Mesothelial cell of epicardium (in vitro differentiated cells): ENCODE measurements around the gene USP32. TPM values are rescaled to one million over a fixed set of nuclear protein-coding genes. Genes with fewer than 3 reads are reported as not detected.
"Not testable (repeated sequence)": the region's sequence is repeated elsewhere in the genome, so short reads cannot be mapped to it uniquely, and the experiment has no call there.

Source experiments
- DNase-seq, 2 experiments: peaks; one replicate each; pipeline ENCODE4 v3.0.0; 2021; ENCODE audit warnings: low spot score in 2 of 2; ENCODE audit not compliant: unreplicated experiment in 2 of 2
- H3K27ac Mint-ChIP-seq: 2 replicates; pipeline ENCODE4 v1.8.0; 2021; ENCODE audit warnings: mixed read lengths
- H3K27me3 Mint-ChIP-seq: 2 replicates; pipeline ENCODE4 v1.8.0; 2021; ENCODE audit warnings: low read depth, mixed read lengths
- H3K36me3 Mint-ChIP-seq: 2 replicates; pipeline ENCODE4 v1.8.0; 2021; ENCODE audit warnings: mixed read lengths
- H3K4me1 Mint-ChIP-seq: 2 replicates; pipeline ENCODE4 v1.8.0; 2021; ENCODE audit warnings: mixed read lengths
- H3K4me3 Mint-ChIP-seq: 2 replicates; pipeline ENCODE4 v1.8.0; 2021; ENCODE audit warnings: mild to moderate bottlenecking, moderate library complexity, mixed read lengths
- H3K9me3 Mint-ChIP-seq: 2 replicates; pipeline ENCODE4 v1.8.0; 2021; ENCODE audit warnings: mixed read lengths
- CTCF ChIP-seq: fragments of 200-600 bp; sonication (generic); IDR thresholded peaks from one replicate; pipeline ENCODE4 v1.5.0; 2021; ENCODE audit warnings: antibody characterized with exemption; ENCODE audit not compliant: unreplicated experiment
- total RNA-seq: library from RNA; stranded (reverse); gene quantifications from 3 replicates; pipeline ENCODE4 v1.2.1, GENCODE V29; 2021

USP32 gene
- total RNA-seq, 1 donor from 2014 or later, result 48.4 TPM

- Mint-ChIP-seq H3K27me3 (no peaks in the 10 kb centered on the region), H3K27ac (no peak overlapping the region), H3K9me3 (no peaks in the 10 kb centered on the region), H3K4me1 (no peaks in the 10 kb centered on the region), H3K36me3 (peaks cover 15% of the 10 kb centered on the region), H3K4me3 (no peak overlapping the region)
- no peak for DNase-seq
- TF ChIP-seq CTCF, result no peak
These were observed 168.5 kb downstream of the USP32 start for GRCh38 chr17:60223456-60223855.

- not testable (repeated sequence) for H3K27ac Mint-ChIP-seq, H3K4me1 Mint-ChIP-seq, DNase-seq, H3K4me3 Mint-ChIP-seq, H3K27me3 Mint-ChIP-seq, H3K9me3 Mint-ChIP-seq
- H3K36me3 Mint-ChIP-seq, result peaks cover 16% of the 10 kb centered on the region
These were observed 173.2 kb downstream of the USP32 start for GRCh38 chr17:60218774-60219173.

- H3K4me3 Mint-ChIP-seq, H3K27ac Mint-ChIP-seq, H3K4me1 Mint-ChIP-seq, H3K36me3 Mint-ChIP-seq, DNase-seq, H3K9me3 Mint-ChIP-seq, H3K27me3 Mint-ChIP-seq: not testable (repeated sequence)
These were observed 176.0 kb downstream of the USP32 start for GRCh38 chr17:60215895-60216294.

- H3K4me1 Mint-ChIP-seq, DNase-seq, H3K4me3 Mint-ChIP-seq, H3K27me3 Mint-ChIP-seq, H3K36me3 Mint-ChIP-seq, H3K9me3 Mint-ChIP-seq: not testable (repeated sequence)
- H3K27ac Mint-ChIP-seq, result peak overlapping the region; percentile 43
These were observed 180.7 kb downstream of the USP32 start for GRCh38 chr17:60211282-60211681.

GRCh38 chr17:60208302-60208701 is 183.6 kb downstream of the USP32 start:
- not testable (repeated sequence) for H3K9me3 Mint-ChIP-seq, DNase-seq, H3K4me3 Mint-ChIP-seq, H3K27me3 Mint-ChIP-seq, H3K4me1 Mint-ChIP-seq, H3K27ac Mint-ChIP-seq, H3K36me3 Mint-ChIP-seq

- not testable (repeated sequence) for H3K27ac Mint-ChIP-seq, DNase-seq, H3K27me3 Mint-ChIP-seq, H3K36me3 Mint-ChIP-seq, H3K9me3 Mint-ChIP-seq, H3K4me3 Mint-ChIP-seq, H3K4me1 Mint-ChIP-seq
These were observed 186.2 kb downstream of the USP32 start for GRCh38 chr17:60205782-60206181.

GRCh38 chr17:60198630-60199029 is 193.3 kb downstream of the USP32 start:
- not testable (repeated sequence) for H3K27me3 Mint-ChIP-seq, H3K4me3 Mint-ChIP-seq, H3K27ac Mint-ChIP-seq, H3K4me1 Mint-ChIP-seq, H3K9me3 Mint-ChIP-seq, DNase-seq
- H3K36me3 Mint-ChIP-seq, result peaks cover 27% of the 10 kb centered on the region

GRCh38 chr17:60194141-60194540 is 197.8 kb downstream of the USP32 start:
- DNase-seq, H3K4me1 Mint-ChIP-seq, H3K27ac Mint-ChIP-seq, H3K27me3 Mint-ChIP-seq, H3K4me3 Mint-ChIP-seq, H3K9me3 Mint-ChIP-seq: not testable (repeated sequence)
- peaks cover 40% of the 10 kb centered on the region for H3K36me3 Mint-ChIP-seq

GRCh38 chr17:60193482-60193881 is 198.5 kb downstream of the USP32 start:
- Mint-ChIP-seq H3K4me1 (no peaks in the 10 kb centered on the region), H3K27me3 (no peaks in the 10 kb centered on the region), H3K4me3 (no peak overlapping the region), H3K36me3 (peaks cover 40% of the 10 kb centered on the region), H3K9me3 (no peaks in the 10 kb centered on the region), H3K27ac (no peak overlapping the region)
- no peak for DNase-seq
- no peak for TF ChIP-seq CTCF

- DNase-seq, H3K27ac Mint-ChIP-seq, H3K9me3 Mint-ChIP-seq, H3K4me1 Mint-ChIP-seq, H3K4me3 Mint-ChIP-seq, H3K27me3 Mint-ChIP-seq: not testable (repeated sequence)
- H3K36me3 Mint-ChIP-seq, result peaks cover 37% of the 10 kb centered on the region
These were observed 198.9 kb downstream of the USP32 start for GRCh38 chr17:60193032-60193431.

- not testable (repeated sequence) for H3K27ac Mint-ChIP-seq, H3K9me3 Mint-ChIP-seq, DNase-seq, H3K27me3 Mint-ChIP-seq, H3K4me3 Mint-ChIP-seq, H3K4me1 Mint-ChIP-seq
- H3K36me3 Mint-ChIP-seq, result peaks cover 26% of the 10 kb centered on the region
These were observed 201.9 kb downstream of the USP32 start for GRCh38 chr17:60190032-60190431.
